ENCODE results near the gene MDP1.
"Not testable (repeated sequence)": the region's sequence is repeated elsewhere in the genome, so short reads cannot be mapped to it uniquely, and the experiment has no call there.

MDP1 gene

DNA sequence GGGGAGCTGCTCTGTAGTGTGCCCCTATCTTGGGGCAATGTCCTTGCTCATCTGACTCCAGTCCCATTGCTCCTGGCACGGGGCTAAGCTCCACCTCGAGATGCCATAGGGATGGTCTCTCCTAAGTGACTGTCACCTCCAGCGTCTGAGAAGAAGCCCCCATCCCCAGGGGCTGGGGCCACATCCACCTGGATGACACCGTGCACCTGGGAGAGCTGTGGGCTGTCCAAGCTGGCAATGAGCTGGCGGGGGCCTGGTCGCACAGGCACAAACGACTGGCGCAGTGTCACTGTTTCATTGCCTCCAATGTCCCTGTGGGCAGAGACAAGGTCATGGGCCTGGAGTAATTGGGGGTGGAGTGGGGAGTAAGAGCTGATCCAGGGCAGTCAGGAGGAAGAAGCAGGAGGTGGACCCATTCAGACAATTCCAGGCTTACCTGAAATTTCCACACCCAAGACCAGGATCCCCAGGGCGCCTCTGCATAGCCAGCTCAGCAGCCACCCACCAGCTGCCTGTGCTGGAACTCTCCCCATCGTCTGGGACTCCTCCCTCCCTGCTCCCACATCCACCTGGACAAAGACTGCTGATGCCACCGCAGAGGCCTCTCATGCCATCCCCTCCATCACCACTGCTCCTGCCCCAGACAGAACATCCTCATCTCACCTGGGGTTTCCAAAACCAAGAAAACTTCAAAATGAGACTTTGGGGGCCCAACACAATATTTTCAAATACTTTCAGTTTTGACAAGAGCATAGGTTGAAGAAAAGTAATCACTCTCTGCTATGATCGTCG, 33.6 kb upstream of the MDP1 start:
- DNase-seq: no peak

DNA sequence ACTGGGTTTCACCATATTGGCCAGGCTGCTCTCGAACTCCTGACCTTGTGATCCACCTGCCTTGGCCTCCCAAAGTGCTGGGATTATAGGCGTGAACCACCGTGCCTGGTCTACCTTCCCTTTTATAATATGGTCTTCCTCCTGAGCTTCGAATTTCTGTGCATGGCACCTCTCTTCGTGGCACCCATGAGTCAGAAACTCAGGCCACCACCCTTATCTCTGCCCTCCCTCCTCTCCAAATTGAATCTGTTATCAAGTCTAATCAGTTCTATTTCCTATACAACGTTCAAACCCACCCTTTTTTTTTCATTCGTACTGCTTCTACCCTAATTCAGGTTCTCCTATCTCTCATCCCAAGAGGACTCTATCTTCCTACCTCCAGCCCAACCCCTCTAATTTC, 31.6 kb upstream of the MDP1 start:
- DNase-seq: no peak

DNA sequence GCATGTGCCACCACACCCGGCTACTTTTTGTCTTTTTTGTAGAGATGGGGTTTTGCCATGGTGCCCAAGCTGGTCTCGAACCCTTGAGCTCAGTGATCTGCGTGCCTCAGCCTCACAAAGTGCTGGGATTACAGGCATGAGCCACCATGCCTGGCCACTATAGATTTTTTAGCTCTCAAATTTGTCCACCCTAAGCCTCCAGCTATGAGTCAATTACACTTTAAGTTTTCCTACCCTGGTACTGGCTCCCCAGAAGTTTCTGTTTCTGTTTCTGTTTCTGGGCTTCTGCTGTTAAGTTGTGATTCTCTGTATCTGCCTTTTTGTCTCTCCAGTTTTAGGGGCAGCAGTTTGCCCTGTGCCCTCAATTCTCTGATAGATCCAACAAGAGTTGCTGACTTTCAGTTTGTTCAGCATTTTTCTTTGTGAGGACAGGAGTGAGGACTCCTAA, 30.9 kb upstream of the MDP1 start:
- no peak for DNase-seq

DNA sequence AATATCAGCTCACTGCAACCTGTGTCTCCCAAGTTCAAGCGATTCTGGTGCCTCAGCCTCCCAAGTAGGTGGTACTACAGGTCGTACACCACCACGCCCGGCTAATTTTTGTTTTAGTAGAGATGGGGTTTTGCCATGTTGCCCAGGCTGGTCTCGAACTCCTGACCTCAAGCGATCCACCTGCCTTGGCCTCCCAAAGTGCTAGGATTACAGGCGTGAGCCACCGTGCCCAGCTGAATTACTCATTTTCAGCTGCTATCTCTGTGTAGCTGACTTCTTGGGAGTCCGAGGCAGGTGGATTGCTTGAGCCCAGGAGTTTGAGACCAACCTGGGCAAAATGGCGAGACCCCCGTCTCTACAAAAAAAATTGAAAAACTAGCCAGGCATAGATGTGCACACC, 29.5 kb upstream of the MDP1 start:
- DNase-seq: not testable (repeated sequence)

DNA sequence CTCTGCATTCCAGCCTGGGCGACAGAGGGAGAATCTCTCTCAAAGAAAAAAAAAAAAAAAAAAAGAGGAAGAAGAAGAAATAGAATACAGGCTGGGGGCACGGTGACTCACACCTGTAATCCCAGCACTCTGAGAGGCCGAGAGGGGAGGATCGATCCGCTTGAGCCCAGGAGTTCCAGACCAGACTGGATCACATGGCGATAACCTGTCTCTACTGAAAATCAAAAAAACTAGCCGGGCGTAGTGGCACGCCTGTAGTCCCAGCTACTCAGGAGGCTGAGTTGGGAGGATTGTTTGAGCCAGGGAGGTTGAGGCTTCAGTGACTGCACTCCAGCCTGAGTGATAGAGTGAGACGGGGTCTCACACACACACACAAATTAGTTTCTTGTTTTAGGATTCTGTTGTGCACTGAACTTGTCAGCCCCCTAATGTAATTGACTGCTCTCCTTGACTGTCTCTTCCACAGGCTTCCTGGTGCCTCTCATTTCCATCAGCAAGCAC, 27.5 kb upstream of the MDP1 start:
- peak; percentile 7 for DNase-seq

DNA sequence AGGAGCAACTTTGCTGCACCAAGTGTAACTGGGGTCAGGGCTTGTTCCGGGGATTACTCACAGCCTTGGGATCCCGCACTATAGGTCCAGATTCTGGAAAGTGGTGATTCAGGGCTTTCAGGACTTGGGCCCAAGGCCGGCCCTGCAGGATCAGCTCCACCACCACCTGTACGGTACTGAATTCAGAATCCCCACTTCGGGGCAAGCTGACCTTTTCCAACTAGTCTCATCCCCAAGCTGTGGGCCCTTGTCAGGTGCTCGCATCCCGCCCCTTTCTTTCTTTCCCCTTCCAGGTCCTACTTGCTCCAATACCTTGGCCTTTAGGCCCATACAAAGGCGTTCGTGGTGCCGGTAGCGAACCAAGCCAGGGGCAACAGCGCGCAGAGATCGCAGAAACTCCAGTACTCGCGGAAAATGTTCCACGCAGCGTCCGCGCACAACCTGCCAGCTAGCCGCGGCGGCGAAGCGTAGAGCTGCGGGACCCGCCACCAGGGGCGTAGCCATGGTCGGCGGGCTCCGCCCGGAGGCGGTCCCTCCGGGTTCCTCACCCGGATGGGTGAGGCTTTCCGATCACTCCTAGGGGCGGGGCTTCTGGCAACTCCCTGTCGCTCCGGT, 26.1 kb upstream of the MDP1 start:
- DNase-seq: peak; percentile 92

DNA sequence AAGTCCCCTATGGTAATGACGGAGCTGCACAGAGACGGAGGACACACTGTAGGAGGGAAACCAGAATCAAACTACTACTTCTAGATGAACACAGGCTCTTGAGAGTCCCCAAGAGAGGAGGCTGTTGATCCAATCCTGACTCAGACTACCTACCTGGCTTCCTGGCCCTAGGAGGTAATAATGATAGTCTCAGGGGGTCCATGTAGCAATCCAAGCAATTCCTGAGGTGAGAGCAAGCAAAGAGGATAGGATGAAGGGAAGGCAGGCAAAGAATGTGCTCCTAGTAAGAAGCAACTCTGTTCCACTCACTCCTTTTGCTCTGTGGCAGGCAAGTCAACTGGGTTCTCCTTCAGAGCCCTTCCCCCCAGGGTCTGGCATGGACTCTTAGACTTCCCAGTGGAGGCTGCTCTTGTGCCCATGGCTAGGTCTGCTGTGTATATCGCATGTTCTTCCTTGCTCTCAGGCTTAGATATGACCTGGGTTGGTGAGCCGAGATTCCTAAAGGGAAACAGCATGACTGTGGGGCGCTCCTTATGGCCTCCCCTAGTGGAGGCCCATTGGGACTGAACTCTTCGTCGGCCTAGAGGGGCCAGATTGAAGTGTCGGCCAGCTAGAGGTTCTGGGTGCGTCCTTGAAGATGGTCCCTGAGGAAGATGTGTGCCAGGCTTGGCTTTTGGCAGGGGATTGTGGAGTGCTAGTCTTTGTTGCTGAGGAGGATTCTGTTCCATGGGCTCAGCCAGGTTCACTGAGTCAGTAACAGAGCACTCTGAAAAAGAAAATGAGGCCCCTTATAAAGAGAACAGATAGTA, 24.4 kb upstream of the MDP1 start:
- no peak for DNase-seq

DNA sequence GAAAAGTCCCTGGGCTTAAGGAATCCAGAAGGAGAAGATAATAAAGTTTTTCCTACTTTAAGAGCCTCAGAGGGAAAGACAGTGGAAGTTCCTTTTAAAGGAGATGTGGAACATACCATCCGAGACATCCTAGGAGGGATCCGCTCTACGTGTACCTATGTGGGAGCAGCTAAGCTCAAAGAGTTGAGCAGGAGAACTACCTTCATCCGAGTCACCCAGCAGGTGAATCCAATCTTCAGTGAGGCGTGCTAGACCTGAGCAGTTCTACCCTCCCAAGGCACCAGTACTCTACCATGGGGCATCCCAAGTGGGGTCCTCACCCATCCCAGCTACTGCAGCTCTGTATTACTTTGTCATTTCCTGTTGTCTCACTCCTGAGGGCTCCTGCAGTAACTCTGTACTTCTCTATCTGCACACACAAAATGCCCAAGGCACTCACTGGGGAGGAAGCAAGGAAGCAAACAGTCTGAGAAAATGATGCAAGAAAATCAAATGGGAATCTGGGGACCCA, 22.7 kb upstream of the MDP1 start:
- DNase-seq: no peak

DNA sequence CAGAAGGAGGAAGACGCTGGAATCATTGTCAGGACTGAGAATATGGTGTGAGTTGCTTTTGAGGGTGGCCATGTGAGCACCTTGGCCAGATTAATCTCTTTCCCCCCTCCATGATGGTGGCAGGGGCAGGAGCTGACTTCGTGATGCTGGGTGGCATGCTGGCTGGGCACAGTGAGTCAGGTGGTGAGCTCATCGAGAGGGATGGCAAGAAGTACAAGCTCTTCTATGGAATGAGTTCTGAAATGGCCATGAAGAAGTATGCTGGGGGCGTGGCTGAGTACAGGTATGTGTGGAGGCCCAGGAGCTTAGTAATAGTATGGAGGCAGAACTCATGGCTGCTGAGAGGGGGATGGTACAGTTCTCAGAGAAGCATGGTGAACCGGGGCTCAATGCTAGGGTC, 22.3 kb upstream of the MDP1 start:
- no peak for DNase-seq

DNA sequence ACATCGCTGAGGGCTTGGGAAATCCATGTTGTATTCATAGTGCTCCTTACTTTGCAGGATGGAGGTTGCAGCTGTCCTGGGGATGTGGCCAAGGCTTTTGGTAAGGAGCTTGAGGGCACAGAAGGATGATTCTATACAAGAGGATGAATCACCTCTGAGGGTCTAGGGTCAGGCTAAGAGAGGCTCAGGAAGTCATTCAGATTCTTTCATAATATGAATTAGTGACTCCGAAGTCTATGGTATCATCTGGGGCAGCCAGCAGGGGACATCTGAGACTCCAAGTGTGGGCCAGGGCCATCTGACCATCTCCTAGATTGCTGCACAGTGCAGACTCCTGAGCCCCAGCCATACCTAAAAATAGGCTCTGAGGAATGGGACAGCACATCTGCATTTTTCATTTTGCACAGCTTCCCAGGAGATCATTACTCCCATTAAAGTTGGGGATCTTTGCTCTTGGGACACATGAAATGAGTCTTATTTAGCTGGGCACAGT, 21.6 kb upstream of the MDP1 start:
- no peak for DNase-seq

DNA sequence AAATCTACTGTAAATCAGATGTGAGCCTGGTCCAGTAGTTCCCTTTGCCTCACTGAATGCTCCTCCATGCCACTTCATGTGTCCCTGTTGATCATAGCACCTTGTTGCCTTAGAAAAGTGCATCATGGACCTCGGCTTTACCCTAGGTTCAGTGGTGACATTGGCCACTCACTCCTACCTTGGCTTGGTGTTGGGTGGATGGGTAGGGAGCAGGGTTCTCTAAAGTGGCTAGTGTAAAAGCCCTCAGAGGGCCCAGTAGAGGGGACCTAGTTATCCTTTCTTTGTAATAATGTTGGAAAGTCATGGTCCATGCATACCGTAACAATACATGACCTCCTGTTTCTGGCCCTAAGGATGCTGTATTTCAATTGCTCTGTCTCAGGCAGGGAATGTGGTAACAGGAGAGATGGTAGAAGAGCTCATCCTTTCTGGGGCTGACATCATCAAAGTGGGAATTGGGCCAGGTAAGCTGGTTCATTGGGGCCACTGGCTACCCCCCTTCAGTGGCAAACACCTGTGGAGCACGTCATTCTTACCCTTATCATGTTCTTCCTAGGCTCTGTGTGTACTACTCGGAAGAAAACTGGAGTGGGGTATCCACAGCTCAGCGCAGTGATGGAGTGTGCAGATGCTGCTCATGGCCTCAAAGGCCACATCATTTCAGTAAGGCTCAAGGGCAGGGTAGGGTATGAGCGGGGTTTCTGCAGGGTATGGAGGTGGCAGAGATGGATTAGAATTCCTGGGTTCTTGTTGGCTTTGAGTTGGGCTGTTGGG, 21.0 kb upstream of the MDP1 start:
- DNase-seq: no peak

DNA sequence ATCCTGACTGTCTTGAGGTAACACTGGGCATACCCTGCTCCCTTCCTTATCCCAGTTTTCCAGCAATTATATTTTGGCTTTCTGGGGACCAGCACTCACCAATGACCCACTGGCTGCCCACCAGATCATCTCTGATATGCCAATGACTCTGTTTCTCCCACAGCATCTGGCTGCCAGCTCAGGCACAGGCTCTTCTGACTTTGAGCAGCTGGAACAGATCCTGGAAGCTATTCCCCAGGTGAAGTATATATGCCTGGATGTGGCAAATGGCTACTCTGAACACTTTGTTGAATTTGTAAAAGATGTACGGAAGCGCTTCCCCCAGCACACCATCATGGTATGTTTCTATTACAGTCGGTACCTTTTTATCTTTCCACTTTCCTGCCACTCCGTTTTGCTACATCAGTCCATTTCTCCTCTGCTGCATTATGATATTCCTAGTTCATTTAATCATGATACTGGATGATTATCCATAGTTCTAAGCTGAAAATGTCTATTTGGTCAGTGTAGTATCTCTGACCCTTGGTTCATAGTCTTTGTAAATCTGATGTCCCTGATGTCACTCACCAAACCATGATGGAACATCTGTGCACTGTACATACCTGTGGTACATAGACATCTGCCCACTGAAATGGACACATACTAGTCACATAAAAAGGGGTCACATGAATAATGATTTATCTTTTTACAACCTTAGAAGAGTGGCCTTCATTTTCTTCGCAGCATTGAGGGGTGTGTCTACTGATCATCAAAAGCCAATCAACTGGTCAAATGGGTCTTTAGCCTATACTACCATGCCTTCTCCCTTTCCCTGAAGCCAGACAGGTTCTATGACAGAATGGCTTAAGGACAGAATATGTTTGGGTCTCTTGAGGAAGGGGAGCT, 20.2 kb upstream of the MDP1 start:
- DNase-seq: no peak

DNA sequence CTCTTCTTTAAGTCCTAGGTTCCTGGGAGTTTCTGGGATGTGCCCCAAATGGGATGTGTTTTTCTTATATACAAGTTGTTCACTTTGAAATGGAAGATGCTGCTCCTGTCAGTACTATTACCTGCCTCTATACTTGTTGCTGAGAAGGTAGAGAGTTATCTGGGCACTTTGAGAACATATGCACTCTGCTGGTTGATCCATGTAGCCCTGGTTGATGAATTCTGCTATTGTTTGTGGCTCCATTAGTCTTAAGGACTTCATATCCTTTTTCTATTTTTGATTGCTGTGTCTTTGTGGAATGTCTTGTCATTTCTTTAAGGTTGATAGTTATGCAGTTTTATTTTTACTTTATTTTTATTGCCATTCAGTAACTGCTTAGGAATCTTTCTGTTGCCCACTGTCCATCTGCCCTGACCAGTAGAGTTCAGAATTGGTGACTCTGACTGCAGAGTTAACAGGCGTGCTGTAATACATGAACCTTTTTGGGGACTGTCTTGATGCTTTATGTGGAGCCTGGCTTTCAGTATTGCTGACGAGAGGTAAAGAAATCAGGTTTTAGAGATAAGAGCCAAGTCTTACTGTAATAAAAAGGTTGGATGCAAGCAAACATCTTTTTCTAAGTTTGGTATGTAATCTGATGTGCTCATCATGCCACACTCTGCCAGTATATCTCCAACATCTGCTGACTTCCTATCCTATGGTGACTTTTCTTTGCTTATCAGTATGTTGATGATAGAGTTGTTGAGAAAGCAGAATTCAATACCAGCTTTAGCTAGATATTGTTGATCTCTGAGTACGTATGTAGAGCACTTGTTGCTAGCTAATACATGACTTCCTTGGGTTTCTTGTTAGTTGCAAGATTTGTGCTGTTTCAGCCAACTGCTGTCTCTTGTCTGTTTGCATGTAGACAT, 18.5 kb upstream of the MDP1 start:
- DNase-seq: no peak

DNA sequence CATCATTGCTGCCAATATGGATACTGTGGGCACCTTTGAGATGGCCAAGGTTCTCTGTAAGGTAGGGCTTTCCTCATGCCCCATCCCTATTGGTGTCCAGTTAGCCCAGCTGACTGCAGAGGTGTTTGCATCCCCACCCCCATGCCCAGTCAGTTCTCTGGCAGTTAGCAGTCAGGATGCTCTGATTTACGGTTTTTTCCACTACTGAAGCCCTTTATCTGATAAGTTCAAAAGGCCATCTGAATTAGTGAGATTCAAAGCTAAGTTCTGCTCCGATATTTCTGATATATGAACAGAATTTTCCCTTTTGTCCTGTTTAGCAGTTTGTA, 17.6 kb upstream of the MDP1 start:
- no peak for DNase-seq

DNA sequence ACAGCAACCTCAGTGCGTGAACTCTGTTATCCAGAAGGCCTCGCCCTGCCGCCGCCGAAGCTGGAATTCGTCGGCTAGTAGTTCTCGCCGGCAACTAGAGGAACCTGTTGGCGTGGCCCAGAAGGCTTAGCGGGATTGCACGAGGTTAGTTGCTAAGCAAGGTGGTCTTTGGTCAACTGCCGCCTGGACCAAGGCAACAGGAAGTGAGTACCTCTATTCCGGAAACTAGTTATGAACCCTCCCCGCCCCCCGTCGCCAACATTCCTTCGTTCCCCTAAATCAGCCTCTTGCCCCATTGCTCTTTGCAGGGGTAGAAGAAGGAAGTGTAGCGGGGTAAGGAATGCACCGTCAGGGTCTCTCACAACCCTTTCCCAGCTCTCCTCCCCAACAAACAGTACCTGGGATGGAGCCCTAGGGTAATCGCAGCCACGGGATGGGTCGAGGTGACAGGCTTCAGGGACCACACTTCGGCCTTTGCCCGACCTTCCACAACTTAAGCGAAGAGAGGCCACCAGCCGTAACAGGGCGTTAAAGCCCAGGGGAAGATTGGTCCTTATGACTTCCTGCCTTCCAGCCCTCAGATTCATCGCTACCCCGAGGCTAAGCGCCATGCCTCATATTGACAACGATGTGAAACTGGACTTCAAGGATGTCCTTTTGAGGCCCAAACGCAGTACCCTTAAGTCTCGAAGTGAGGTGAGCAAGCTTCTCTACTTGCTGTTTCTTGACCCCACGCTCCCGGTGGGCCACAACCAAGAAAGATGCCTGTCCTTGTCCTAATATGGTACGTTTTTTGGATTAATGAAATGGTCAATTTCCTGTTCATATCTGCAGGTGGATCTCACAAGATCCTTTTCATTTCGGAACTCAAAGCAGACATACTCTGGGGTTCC, 17.0 kb upstream of the MDP1 start, which contains the start of gene GMPR2:
GMPR2 (plus strand) TSS at position 285 of the 893 bp plus-strand sequence; CDS start at position 610, 325 bp downstream.
- DNase-seq: peak; percentile 75

DNA sequence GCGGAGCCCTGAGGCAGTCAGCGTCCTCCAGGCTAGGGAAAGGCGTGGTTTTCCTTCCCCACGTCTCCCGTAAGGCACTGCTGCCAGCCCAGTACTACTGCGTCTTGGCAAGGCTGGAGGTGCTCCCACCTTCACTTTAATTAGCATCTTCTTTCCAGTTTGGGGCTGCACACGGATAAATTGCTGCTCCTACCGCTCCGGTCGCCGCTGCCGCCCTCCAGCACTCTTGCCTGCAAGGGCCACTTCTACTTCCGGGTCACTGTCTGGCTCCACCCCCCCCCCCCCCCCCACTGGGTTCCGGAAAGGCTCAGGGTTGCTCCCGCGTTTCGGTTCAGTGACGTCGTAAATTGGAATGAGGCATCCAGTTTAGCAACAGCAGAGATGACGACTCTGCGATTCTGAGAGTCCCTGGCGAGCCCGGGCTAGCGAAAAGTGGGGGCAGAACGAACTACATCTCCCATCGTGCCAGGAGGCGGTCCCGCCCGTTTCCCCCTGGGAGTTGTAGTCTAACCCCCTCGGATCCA, 16.3 kb upstream of the MDP1 start, which contains the start of gene NEDD8:
NEDD8 (minus strand) TSS at position 247 of the 524 bp plus-strand sequence; CDS start at position 147, 100 bp downstream.
- peak; percentile 75 for DNase-seq

DNA sequence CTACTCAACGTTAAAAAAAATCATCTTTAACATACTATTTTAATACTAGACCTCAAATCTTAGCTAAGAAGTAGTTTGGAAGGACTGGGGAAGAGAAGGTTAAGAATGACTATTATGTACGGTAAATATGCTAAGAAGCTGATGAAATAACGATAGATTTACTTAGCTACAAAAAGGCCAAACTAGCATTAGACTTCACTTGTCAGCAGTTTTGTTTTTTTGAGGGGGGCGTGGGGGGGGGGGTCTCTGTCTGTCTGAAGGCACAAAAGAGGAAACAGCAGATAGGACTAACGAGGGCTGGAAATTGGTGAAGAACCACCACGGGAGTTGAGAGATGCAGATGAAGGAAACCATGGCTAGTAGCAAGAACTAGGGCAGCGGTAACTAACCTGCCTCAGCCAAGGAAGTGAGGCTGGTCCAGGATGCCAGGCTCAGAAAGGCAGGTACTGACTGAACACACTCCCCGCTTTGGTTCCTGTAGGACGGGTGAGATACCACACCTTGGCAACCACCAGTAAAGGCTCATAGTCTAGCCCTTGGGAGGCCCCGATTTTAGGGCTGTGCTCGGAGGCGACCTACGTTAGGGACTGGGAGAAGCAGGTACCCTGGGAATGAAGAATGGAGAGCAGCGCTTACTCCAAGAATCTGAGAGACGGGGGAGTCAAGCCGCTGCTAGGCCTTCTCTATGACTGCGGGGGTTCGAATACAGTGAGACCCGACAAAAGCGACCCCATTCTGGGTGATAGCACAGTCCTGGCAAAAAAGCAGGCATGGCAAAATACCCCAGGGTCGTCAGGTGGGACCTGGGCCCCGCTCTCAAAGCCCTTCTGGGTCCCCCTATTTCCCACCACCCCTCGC, 15.6 kb upstream of the MDP1 start:
- DNase-seq: no peak

DNA sequence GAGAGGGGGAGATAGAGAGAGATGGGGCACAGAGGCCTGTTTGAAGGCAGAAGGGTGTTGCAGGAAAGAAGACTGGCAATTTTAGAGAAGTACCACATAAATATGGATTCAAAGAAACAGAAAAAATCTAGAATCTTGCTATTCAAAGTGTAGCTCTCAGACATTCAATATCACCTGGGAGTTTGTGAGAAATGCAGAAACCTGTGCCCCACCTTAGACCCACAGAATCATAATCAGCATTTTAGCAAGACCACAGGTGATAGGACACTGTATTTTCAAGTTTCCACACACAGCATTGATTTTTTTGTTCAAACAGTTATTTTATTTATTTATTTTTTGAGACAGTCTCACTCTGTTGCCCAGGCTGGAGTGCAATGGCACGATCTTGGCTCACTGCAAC, 13.0 kb upstream of the MDP1 start:
- no peak for DNase-seq
